H9 (cell line): ENCODE data around the gene ISG20. TPM values are rescaled to one million over a fixed set of nuclear protein-coding genes. Genes with fewer than 3 reads are reported as not detected.

Experiments used
- DNase-seq: peaks from one replicate; pipeline ENCODE4 v3.0.0-alpha.2; 2017
- H2AFZ ChIP-seq: one replicate; pipeline ENCODE4 v1.6.1; 2013; ENCODE audit warnings: mild to moderate bottlenecking, low read length, control low read depth, moderate library complexity
- H2AK5ac ChIP-seq: 2 replicates; pipeline ENCODE4 v1.6.1; 2013; ENCODE audit warnings: low read length, control low read depth, mixed read lengths; ENCODE audit not compliant: insufficient read length
- H2BK120ac ChIP-seq: one replicate; pipeline ENCODE4 v1.6.1; 2013; ENCODE audit warnings: low read depth, mild to moderate bottlenecking, low read length, control low read depth, inconsistent platforms; ENCODE audit not compliant: poor library complexity, severe bottlenecking
- H2BK12ac ChIP-seq: 2 replicates; pipeline ENCODE4 v1.6.1; 2013; ENCODE audit warnings: low read length, control low read depth, mixed read lengths, low read depth; ENCODE audit not compliant: insufficient read length
- H2BK15ac ChIP-seq: 2 replicates; pipeline ENCODE4 v1.6.1; 2013; ENCODE audit warnings: low read depth, low read length, control low read depth
- H2BK20ac ChIP-seq: one replicate; pipeline ENCODE4 v1.6.1; 2013; ENCODE audit warnings: low read depth, mild to moderate bottlenecking, low read length, control low read depth, inconsistent platforms; ENCODE audit not compliant: poor library complexity, severe bottlenecking
- H2BK5ac ChIP-seq: 2 replicates; pipeline ENCODE4 v1.6.1; 2013; ENCODE audit warnings: low read length, control low read depth, mixed read lengths; ENCODE audit not compliant: insufficient read length
- H3K14ac ChIP-seq: 2 replicates; pipeline ENCODE4 v1.6.1; 2013; ENCODE audit warnings: low read length, control low read depth; ENCODE audit not compliant: insufficient read depth
- H3K18ac ChIP-seq: 2 replicates; pipeline ENCODE4 v1.6.1; 2013; ENCODE audit warnings: low read depth, mild to moderate bottlenecking, mixed read lengths, low read length, control low read depth; ENCODE audit not compliant: insufficient read length
- H3K23ac ChIP-seq: 2 replicates; pipeline ENCODE4 v1.6.1; 2013; ENCODE audit warnings: low read length, control low read depth, mixed read lengths, low read depth; ENCODE audit not compliant: insufficient read length
- H3K23me2 ChIP-seq: 2 replicates; pipeline ENCODE4 v1.6.1; 2013; ENCODE audit warnings: low read depth, mild to moderate bottlenecking, mixed read lengths, low read length, control low read depth; ENCODE audit not compliant: insufficient read length, poor library complexity, severe bottlenecking
- H3K27ac ChIP-seq: 2 replicates; pipeline ENCODE4 v1.5.1; 2013; ENCODE audit warnings: low read length, control low read depth, mixed read lengths, low read depth; ENCODE audit not compliant: insufficient read length
- H3K27me3 ChIP-seq: 2 replicates; pipeline ENCODE4 v1.6.1; 2013; ENCODE audit warnings: low read length, control low read depth, inconsistent platforms; ENCODE audit not compliant: insufficient read depth
- H3K4ac ChIP-seq: 2 replicates; pipeline ENCODE4 v1.6.1; 2013; ENCODE audit warnings: low read depth, mild to moderate bottlenecking, control low read depth, inconsistent platforms, low read length, moderate library complexity
- H3K4me1 ChIP-seq: 2 replicates; pipeline ENCODE4 v1.6.1; 2013; ENCODE audit warnings: low read length, control low read depth, inconsistent platforms; ENCODE audit not compliant: insufficient read depth
- H3K4me2 ChIP-seq: 2 replicates; pipeline ENCODE4 v1.6.1; 2013; ENCODE audit warnings: low read length, control low read depth, mixed read lengths; ENCODE audit not compliant: insufficient read length, insufficient read depth
- H3K56ac ChIP-seq: 2 replicates; pipeline ENCODE4 v1.6.1; 2013; ENCODE audit warnings: low read depth, mild to moderate bottlenecking, mixed read lengths, low read length, control low read depth; ENCODE audit not compliant: insufficient read length
- H3K79me1 ChIP-seq: 2 replicates; pipeline ENCODE4 v1.6.1; 2013; ENCODE audit warnings: low read depth, mild to moderate bottlenecking, moderate library complexity, low read length, control low read depth, inconsistent platforms; ENCODE audit not compliant: insufficient read depth, poor library complexity, severe bottlenecking
- H3K79me2 ChIP-seq: 2 replicates; pipeline ENCODE4 v1.6.1; 2013; ENCODE audit warnings: low read length, control low read depth, inconsistent platforms; ENCODE audit not compliant: insufficient read depth
- H3K9ac ChIP-seq: 2 replicates; pipeline ENCODE4 v1.6.1; 2013; ENCODE audit warnings: low read length, control low read depth, mixed read lengths; ENCODE audit not compliant: insufficient read length; ENCODE audit errors: extremely low read depth
- H3K9me3 ChIP-seq: one replicate; pipeline ENCODE4 v1.6.1; 2013; ENCODE audit warnings: low read depth, low read length, inconsistent platforms; ENCODE audit not compliant: control insufficient read depth
- H3T11ph ChIP-seq: one replicate; pipeline ENCODE4 v1.6.1; 2013; ENCODE audit warnings: mild to moderate bottlenecking, low read length, control low read depth, inconsistent platforms
- H4K20me1 ChIP-seq: one replicate; pipeline ENCODE4 v1.6.1; 2013; ENCODE audit not compliant: control insufficient read depth, insufficient read length, insufficient read depth
- H4K5ac ChIP-seq: 2 replicates; pipeline ENCODE4 v1.6.1; 2013; ENCODE audit warnings: low read depth, mild to moderate bottlenecking, mixed read lengths, low read length, control low read depth; ENCODE audit not compliant: insufficient read length
- H4K8ac ChIP-seq: replicated peaks from 2 replicates; pipeline ENCODE4 v1.6.1; 2013; ENCODE audit warnings: low read length, control low read depth, mixed read lengths, low read depth; ENCODE audit not compliant: insufficient read length
- H4K91ac ChIP-seq: 2 replicates; pipeline ENCODE4 v1.6.1; 2013; ENCODE audit warnings: low read depth, mild to moderate bottlenecking, moderate library complexity, mixed read lengths, low read length, control low read depth; ENCODE audit not compliant: insufficient read length
- H3K27ac Mint-ChIP-seq, 3 experiments: 2 replicates in 2 of 3; 3 replicates in 1 of 3; pipeline ENCODE4 v1.8.0; 2020 to 2021; ENCODE audit warnings: mixed read lengths in 3 of 3, mild to moderate bottlenecking in 1 of 3, moderate library complexity in 1 of 3
- H3K27me3 Mint-ChIP-seq: 2 replicates; pipeline ENCODE4 v1.8.0; 2021; ENCODE audit warnings: low read depth, mild to moderate bottlenecking, moderate library complexity, mixed read lengths
- H3K36me3 Mint-ChIP-seq, 3 experiments: 2 replicates in 2 of 3; 3 replicates in 1 of 3; pipeline ENCODE4 v1.8.0; 2020 to 2021; ENCODE audit warnings: low read depth in 3 of 3, mixed read lengths in 3 of 3; ENCODE audit not compliant: insufficient read depth in 1 of 3
- H3K4me1 Mint-ChIP-seq, 2 experiments: 2 replicates each; pipeline ENCODE4 v1.8.0; 2020; ENCODE audit warnings: mixed read lengths in 2 of 2
- H3K4me3 Mint-ChIP-seq, 2 experiments: 2 replicates in 1 of 2; 3 replicates in 1 of 2; pipeline ENCODE4 v1.8.0; 2020 to 2021; ENCODE audit warnings: mild to moderate bottlenecking in 2 of 2, mixed read lengths in 2 of 2, moderate library complexity in 1 of 2
- H3K9me3 Mint-ChIP-seq, 2 experiments: 2 replicates in 1 of 2; 3 replicates in 1 of 2; pipeline ENCODE4 v1.8.0; 2020; ENCODE audit warnings: mild to moderate bottlenecking in 2 of 2, mixed read lengths in 2 of 2, moderate library complexity in 1 of 2
- CTCF ChIP-seq: fragments of 200-600 bp; sonication (generic); conservative IDR thresholded peaks from 3 replicates; pipeline ENCODE4 v1.8.0; 2021; ENCODE audit warnings: antibody characterized with exemption, mild to moderate bottlenecking
- WGBS: extraction: QIAGEN DNeasy Blood & Tissue Kit; methylation state at CpG from one replicate; pipeline ENCODE4 v1.1.7; 2013; ENCODE audit warnings: missing lambda C conversion rate, low lambda C conversion rate, mixed read lengths; ENCODE audit not compliant: insufficient read length; ENCODE audit errors: extremely low coverage; 5-methylcytosine and 5-hydroxymethylcytosine counted together
- total RNA-seq: library from RNA; stranded (reverse); gene quantifications from 2 replicates; pipeline ENCODE4 v1.2.1, GENCODE V29; 2021

ISG20 gene
- total RNA-seq, 1 experiment from 2014 or later, result 7.4 TPM

GRCh38 chr15:88654430-88655102 is 15.8 kb downstream of the ISG20 start:
- Histone ChIP-seq H3K4me2 (no peak overlapping the region), H3K27ac (no peak overlapping the region), H2AFZ (no peak overlapping the region), H3K9me3 (no peaks in the 10 kb centered on the region), H2BK15ac (no peak overlapping the region), H3K79me2 (no peaks in the 10 kb centered on the region), H3K4ac (no peak overlapping the region), H4K5ac (no peak overlapping the region), H3K4me1 (no peaks in the 10 kb centered on the region; the same call in 1 of the 2 replicates), H2BK20ac (no peak overlapping the region), H3T11ph (no peak overlapping the region), H2BK12ac (no peak overlapping the region), H3K18ac (no peak overlapping the region), H2BK120ac (no peak overlapping the region), H2AK5ac (no peak overlapping the region), H3K56ac (no peak overlapping the region), H3K14ac (no peak overlapping the region; the same call in 1 of the 2 replicates), H4K20me1 (peaks cover 2% of the 10 kb centered on the region), H3K23me2 (no peaks in the 10 kb centered on the region), H4K8ac (no peak overlapping the region), H4K91ac (no peak overlapping the region), H3K23ac (no peak overlapping the region), H3K27me3 (no peaks in the 10 kb centered on the region), H2BK5ac (no peak overlapping the region), H3K79me1 (no peaks in the 10 kb centered on the region), H3K9ac (no peak overlapping the region)
- Mint-ChIP-seq H3K4me3 (no peak overlapping the region), H3K4me1 (peaks cover 25 to 31% of the 10 kb centered on the region in 2 experiments), H3K9me3 (no peaks in the 10 kb centered on the region), H3K27ac (peak overlapping the region in 2 of 3 experiments; percentile 55 to 79; a peak in 1 of 7 replicates), H3K36me3 (no peaks in the 10 kb centered on the region), H3K27me3 (peaks cover 2% of the 10 kb centered on the region; the same call in 1 of the 2 replicates)
- no peak for TF ChIP-seq CTCF
- DNase-seq, result no peak
- WGBS, result no CpG with 5 or more reads among the region's 18 CpGs
